Measurements from ENCODE around the gene PHACTR4.
"Not testable (repeated sequence)": the region's sequence is repeated elsewhere in the genome, so short reads cannot be mapped to it uniquely, and the experiment has no call there.

Gene PHACTR4

DNA sequence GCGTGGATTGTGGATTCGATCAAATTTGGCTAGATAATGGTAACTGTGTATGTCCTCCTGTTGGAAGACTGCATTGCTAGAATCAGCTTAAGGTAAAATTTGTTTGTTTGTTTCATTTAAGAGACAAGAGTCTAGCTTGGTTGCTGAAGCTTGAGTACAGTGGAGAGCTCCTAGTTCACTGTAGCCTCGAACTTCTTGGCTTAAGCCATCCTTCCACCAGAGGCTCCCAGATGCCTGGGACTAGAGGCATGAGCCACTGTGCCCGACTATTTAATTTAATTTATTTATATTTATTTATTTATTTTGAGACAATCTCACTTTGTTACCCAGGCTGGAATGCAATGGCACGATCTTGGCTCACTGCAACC is 1.5 kb downstream of the PHACTR4 start:
- DNase-seq (ENCODE audit: low spot score), result no peak

DNA sequence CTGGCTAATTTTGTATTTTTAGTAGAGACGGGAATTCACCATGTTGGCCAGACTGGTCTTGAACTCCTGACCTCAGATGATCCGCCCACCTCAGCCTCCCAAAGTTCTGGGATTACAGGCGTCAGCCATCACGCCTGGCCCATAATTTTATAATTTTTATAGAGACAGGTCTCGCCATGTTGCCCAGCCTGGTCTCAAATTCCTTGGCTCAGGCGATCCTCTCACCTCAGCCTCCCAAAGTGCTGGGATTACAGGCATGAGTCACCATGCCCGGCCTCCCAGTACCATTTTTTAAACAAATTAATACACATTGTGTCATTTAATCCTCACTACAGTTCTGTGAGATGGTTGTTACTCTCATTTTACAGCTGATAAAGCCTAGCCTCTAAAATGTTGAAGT is 3.9 kb downstream of the PHACTR4 start:
- DNase-seq (ENCODE audit: low spot score), result not testable (repeated sequence)

- DNase-seq (ENCODE audit: low spot score), result no peak
Measured at GRCh38 chr1:28374297-28374696, 4.8 kb downstream of the PHACTR4 start.

GRCh38 chr1:28375598-28375997 is 6.1 kb downstream of the PHACTR4 start:
- not testable (repeated sequence) for DNase-seq (ENCODE audit: low spot score)

DNA sequence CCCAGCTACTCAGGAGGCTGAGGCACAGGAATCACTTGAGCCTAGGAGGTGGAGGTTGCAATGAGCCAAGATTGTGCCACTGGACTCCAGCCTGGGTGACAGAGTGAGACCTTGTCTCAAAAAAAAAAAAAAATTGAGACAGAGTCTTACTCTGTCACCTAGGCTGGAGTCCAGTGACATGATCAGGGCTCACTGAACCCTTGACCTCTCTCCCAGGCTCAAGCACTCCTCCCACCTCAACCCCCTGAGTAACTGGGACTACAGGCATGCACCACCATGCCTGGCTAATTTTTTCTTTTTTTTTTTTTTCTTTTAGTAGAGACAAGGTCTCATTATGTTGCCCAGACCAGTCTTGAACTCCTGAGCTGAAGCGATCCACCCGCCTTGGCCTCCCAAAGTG is 6.7 kb downstream of the PHACTR4 start:
- DNase-seq (ENCODE audit: low spot score), result not testable (repeated sequence)

- no peak for DNase-seq (ENCODE audit: low spot score)
Measured at GRCh38 chr1:28378906-28379305, 9.4 kb downstream of the PHACTR4 start.

DNA sequence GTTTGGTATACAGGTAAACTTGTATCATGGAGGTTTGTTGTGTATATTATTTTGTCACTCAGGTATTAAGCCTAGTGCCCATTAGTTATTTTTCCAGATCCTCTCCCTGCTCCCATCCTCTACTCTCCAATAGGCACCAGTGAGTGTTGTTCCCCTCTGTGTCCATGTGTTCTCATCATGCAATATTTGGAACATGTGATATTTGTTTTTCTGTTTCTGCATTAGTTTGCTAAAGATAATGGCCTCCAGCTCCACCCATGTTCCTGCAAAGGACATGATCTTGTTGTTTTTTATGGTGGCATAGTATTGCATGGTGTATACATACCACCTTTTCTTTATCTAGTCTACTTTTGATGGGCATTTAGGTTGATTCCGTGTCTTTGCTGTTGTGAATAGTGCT is 10.9 kb downstream of the PHACTR4 start:
- DNase-seq (ENCODE audit: low spot score), result no peak

DNA sequence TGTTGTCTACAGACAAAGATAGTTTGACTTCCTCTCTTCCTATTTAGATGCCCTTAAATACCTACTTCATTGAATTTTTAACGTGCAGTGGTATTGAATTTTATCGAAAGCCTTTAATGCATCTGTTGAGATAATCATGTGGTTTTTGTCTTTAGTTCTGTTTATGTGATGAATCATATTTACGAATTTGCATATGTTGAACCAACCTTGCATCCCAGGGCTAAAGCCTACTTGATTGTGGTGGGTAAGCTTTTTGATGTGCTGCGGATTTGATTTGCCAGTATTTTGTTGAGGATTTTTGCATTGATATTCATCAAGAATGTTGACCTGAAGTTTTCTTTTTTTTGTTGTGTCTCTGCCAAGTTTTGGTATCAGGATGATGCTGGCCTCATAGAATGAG is 14.2 kb downstream of the PHACTR4 start:
- DNase-seq (ENCODE audit: low spot score), result not testable (repeated sequence)

DNA sequence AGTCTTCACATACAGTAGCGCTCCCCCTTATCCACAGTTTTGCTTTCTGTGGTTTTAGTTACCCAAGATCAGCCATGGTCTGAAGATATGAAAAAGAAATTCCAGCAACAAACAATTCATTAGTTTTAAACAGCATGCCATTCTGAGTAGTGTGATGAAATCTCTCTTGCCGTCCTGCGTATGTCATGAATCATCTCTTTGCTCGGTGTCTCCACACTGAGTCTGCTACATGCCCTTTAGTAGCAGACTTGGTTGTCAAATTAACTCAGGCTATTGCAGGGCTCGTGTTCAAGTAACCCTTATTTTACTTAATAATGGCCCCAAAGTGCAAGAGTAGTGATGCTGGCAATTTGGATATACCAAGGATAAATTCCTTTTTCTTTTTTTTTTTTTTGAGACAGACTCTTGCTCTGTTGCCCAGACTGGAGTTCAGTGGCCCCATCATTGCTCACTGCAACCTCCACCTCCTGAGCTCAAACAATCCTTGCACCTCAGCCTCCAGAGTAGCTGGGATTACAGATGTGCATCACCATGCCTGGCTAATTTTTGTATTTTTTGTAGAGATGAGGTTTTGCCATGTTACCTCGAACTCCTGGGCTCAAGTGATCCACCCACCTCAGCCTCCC is 22.6 kb downstream of the PHACTR4 start:
- no peak for DNase-seq (ENCODE audit: low spot score)

GRCh38 chr1:28394136-28394535 is 24.6 kb downstream of the PHACTR4 start:
- DNase-seq (ENCODE audit: low spot score), result no peak

GRCh38 chr1:28395181-28395580 is 25.6 kb downstream of the PHACTR4 start:
- no peak for DNase-seq (ENCODE audit: low spot score)

- no peak for DNase-seq (ENCODE audit: low spot score)
Measured at GRCh38 chr1:28401760-28402159, 32.2 kb downstream of the PHACTR4 start.

GRCh38 chr1:28409090-28409489 is 39.5 kb downstream of the PHACTR4 start:
- no peak for DNase-seq (ENCODE audit: low spot score)

- no peak for DNase-seq (ENCODE audit: low spot score)
Measured at GRCh38 chr1:28411656-28412055, 42.1 kb downstream of the PHACTR4 start.

GRCh38 chr1:28412731-28413130 is 43.2 kb downstream of the PHACTR4 start:
- no peak for DNase-seq (ENCODE audit: low spot score)

GRCh38 chr1:28416509-28417194 is 47.1 kb downstream of the PHACTR4 start:
- DNase-seq (ENCODE audit: low spot score), result no peak

DNA sequence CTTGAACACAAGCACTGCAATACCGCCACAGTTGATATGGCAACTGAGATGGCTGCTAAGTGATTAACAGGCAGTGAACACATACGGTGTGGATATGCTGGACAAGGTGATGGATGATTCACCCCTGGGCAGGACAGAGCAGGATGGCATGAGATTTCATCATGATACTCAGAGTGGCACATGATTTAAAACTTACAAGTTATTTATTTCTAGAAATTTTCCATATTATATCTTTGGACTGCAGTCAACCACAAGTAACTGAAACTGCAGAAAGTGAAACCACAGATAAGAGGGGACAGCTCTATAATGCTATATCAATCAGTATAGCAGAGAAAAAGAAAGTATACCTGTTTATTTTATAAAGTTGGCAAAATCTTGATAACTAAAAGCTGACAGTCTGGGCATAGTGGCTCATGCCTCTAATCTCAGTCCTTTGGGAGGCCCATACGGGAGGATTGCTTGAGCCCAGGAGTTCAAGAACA is 47.9 kb downstream of the PHACTR4 start:
- no peak for DNase-seq (ENCODE audit: low spot score)

- DNase-seq (ENCODE audit: low spot score), result no peak
Measured at GRCh38 chr1:28417926-28418637, 48.5 kb downstream of the PHACTR4 start.

DNA sequence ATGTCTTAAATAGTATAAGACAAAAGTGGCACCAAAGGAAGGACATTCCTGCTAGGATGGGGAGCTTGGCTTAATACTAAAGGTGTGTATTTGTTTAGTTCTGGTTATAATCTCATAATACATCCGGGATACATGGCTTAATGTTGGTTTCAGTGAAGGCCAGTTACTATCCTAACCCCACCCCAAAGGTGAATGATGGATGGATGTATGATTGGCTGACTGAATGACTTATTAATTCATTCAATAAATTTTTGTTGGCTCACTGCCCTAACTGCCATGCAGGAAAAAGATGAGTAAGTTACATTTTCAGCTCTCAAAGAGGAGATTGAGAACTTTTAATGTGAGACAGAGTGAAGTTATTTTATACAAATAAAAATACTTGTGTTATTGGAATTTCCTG is 52.2 kb downstream of the PHACTR4 start:
- DNase-seq (ENCODE audit: low spot score), result no peak

GRCh38 chr1:28426831-28427230 is 57.3 kb downstream of the PHACTR4 start:
- no peak for DNase-seq (ENCODE audit: low spot score)

GRCh38 chr1:28428012-28428411 is 58.5 kb downstream of the PHACTR4 start:
- DNase-seq (ENCODE audit: low spot score), result no peak

DNA sequence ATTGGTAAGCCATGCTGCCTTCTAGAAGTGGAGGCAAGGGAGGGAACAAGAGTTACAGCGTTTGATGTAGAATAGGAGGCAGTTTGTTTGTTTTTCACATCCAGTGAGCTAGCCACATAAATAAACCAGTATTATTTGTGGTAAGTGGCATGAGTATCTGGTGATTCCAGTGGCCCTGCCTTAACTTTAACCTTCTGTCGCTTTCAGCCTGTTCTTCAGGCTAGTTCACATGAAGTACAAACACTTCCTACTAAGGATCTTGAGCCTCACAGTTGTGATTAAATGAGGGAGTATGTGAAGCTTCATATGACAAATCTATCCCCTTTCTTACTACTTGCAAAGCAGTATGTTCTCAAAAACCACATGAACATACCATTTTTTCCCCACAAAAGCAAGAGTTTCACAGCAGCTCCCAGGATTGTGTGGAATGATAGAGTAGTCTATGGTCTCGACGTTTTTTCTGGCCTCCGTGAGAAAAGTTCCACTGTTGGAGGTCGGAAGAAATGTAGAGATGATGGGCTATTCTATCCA is 59.5 kb downstream of the PHACTR4 start:
- DNase-seq (ENCODE audit: low spot score), result no peak

- DNase-seq (ENCODE audit: low spot score), result no peak
Measured at GRCh38 chr1:28436211-28436769, 66.8 kb downstream of the PHACTR4 start.
